CD4-positive, alpha-beta T cell (primary cell): ENCODE results near the gene RCAN3. TPM values are rescaled to one million over a fixed set of nuclear protein-coding genes. Genes with fewer than 3 reads are reported as not detected.

Experiments used
- ATAC-seq: fragments of 200-7000 bp; cut with Tn5 transposase; one replicate; pipeline ENCODE4 v1.10.0; 2022; ENCODE audit warnings: mild to moderate bottlenecking; ENCODE audit not compliant: poor library complexity
- CTCF ChIA-PET: fragments of 350-600 bp; sonication (Branson Sonifier 250); formaldehyde crosslinking; loops from one replicate; lab custom pipeline; 2021; ENCODE audit warnings: antibody characterized with exemption, inconsistent platforms; lab: Charles Lee
- POLR2A ChIA-PET: fragments of 350-600 bp; sonication (Branson Sonifier 250); formaldehyde crosslinking; loops from one replicate; lab custom pipeline; 2021; ENCODE audit warnings: antibody characterized with exemption, inconsistent platforms; lab: Charles Lee
- DNase-seq, 14 experiments: peaks; one replicate each; pipeline ENCODE4 v3.0.0-alpha.2; 2013 to 2020; ENCODE audit warnings: mixed read lengths in 2 of 14
- H3K27ac ChIP-seq, 2 donors: one replicate each; pipeline versions ENCODE4 v1.5.1 to v1.7.0; 2013; ENCODE audit warnings: low read length in 2 of 2, low read depth in 1 of 2, mild to moderate bottlenecking in 1 of 2
- H3K27me3 ChIP-seq, 2 experiments: 1 replicate in 1 of 2; 2 replicates in 1 of 2; pipeline versions ENCODE4 v1.6.1 to v1.7.0; 2013; ENCODE audit warnings: low read length in 2 of 2, control low read depth in 1 of 2, mild to moderate bottlenecking in 1 of 2, moderate library complexity in 1 of 2; ENCODE audit not compliant: insufficient read depth in 2 of 2, control insufficient read depth in 1 of 2
- H3K36me3 ChIP-seq: one replicate; pipeline ENCODE4 v1.6.1; 2013; ENCODE audit warnings: low read length, control low read depth; ENCODE audit not compliant: insufficient read depth
- H3K4me1 ChIP-seq: one replicate; pipeline ENCODE4 v1.6.1; 2013; ENCODE audit warnings: low read length, control low read depth; ENCODE audit not compliant: insufficient read depth
- H3K4me3 ChIP-seq: one replicate; pipeline ENCODE4 v1.5.1; 2013; ENCODE audit warnings: mild to moderate bottlenecking, low read length, moderate library complexity
- H3K9me3 ChIP-seq, 2 experiments: 1 replicate in 1 of 2; 2 replicates in 1 of 2; pipeline versions ENCODE4 v1.6.1 to v1.7.0; 2013; ENCODE audit warnings: low read length in 2 of 2, mild to moderate bottlenecking in 2 of 2, control low read depth in 1 of 2, moderate library complexity in 1 of 2; ENCODE audit not compliant: control insufficient read depth in 1 of 2, insufficient read depth in 1 of 2
- H3K27ac Mint-ChIP-seq: one replicate; pipeline ENCODE4 v1.8.0; 2020; ENCODE audit warnings: mixed read lengths
- H3K27me3 Mint-ChIP-seq: one replicate; pipeline ENCODE4 v1.8.0; 2021; ENCODE audit warnings: mixed read lengths
- H3K36me3 Mint-ChIP-seq: one replicate; pipeline ENCODE4 v1.8.0; 2021; ENCODE audit warnings: low read depth, mixed read lengths
- H3K4me1 Mint-ChIP-seq: one replicate; pipeline ENCODE4 v1.8.0; 2021; ENCODE audit warnings: low read depth, mixed read lengths
- H3K4me3 Mint-ChIP-seq: one replicate; pipeline ENCODE4 v1.8.0; 2020; ENCODE audit warnings: mild to moderate bottlenecking, mixed read lengths
- H3K9me3 Mint-ChIP-seq: one replicate; pipeline ENCODE4 v1.8.0; 2020; ENCODE audit warnings: mixed read lengths
- CTCF ChIP-seq: fragments of 200-600 bp; IDR thresholded peaks from one replicate; pipeline ENCODE4 v1.8.0; 2022; ENCODE audit warnings: antibody characterized with exemption, mild to moderate bottlenecking
- intact Hi-C, 2 experiments: fragments of 100-400 bp; cut with DNase I in 1 of 2; cut with micrococcal nuclease in 1 of 2; formaldehyde crosslinking; loops; one replicate each; pipeline versions ENCODE4 v1.15.1 to v1.9.0; 2023 to 2025; cut with DNase I, micrococcal nuclease
- total RNA-seq, 174 experiments: library from RNA in 2 of 174; stranded (reverse) in 2 of 174; gene quantifications; one replicate each; pipeline ENCODE4 v1.2.3 and lab custom pipeline; 2021 to 2026

RCAN3 gene
- total RNA-seq, 2 experiments from 2014 or later: 185 to 191 TPM

- Histone ChIP-seq H3K4me1 (peaks cover 3% of the 10 kb centered on the region), H3K27ac (no peak overlapping the region), H3K9me3 (no peaks in the 10 kb centered on the region), H3K4me3 (no peak overlapping the region), H3K36me3 (no peaks in the 10 kb centered on the region), H3K27me3 (no peaks in the 10 kb centered on the region)
- H3K36me3 Mint-ChIP-seq: no peaks in the 10 kb centered on the region
- ATAC-seq: no peak
- intact Hi-C loops: loop anchor here (5.0 to 10.0 kb wide), 4 partner anchors 46 to 171 kb away; partner anchors contain the start of gene NIPAL3 (in 1 of the 2)
- DNase-seq: no peak
- H3K4me3 Mint-ChIP-seq: no peak overlapping the region
- H3K9me3 Mint-ChIP-seq: no peaks in the 10 kb centered on the region
- TF ChIP-seq CTCF: no peak
- H3K4me1 Mint-ChIP-seq: peaks cover 9% of the 10 kb centered on the region
- H3K27ac Mint-ChIP-seq: no peak overlapping the region
- POLR2A ChIA-PET: interaction anchor here (1.7 kb wide), 1 partner anchor 62 kb away, joined by 6 read pairs; no protein-coding TSS in a partner anchor
- CTCF ChIA-PET: interaction anchor here (1.8 to 3.7 kb wide), 5 partner anchors 43 to 197 kb away, joined by 6 to 45 read pairs (median 22); partner anchors contain the start of gene NIPAL3
- H3K27me3 Mint-ChIP-seq: no peaks in the 10 kb centered on the region
These were observed 85.9 kb downstream of the RCAN3 start for GRCh38 chr1:24588573-24588972.

GRCh38 chr1:24589200-24589599 lies 86.6 kb downstream of the RCAN3 start:
- H3K27me3 Mint-ChIP-seq: peaks cover 2% of the 10 kb centered on the region
- Histone ChIP-seq H3K27me3 (no peaks in the 10 kb centered on the region), H3K9me3 (no peaks in the 10 kb centered on the region), H3K4me1 (peaks cover 3% of the 10 kb centered on the region), H3K4me3 (no peak overlapping the region), H3K36me3 (no peaks in the 10 kb centered on the region), H3K27ac (no peak overlapping the region)
- H3K27ac Mint-ChIP-seq: no peak overlapping the region
- peaks cover 9% of the 10 kb centered on the region for H3K4me1 Mint-ChIP-seq
- no peak for TF ChIP-seq CTCF
- ChIA-PET CTCF (no interaction called here), POLR2A (no interaction called here)
- no peaks in the 10 kb centered on the region for H3K9me3 Mint-ChIP-seq
- intact Hi-C loops: loop anchor here (5.0 to 10.0 kb wide), 4 partner anchors 46 to 172 kb away; partner anchors contain the start of gene NIPAL3 (in 1 of the 2)
- no peaks in the 10 kb centered on the region for H3K36me3 Mint-ChIP-seq
- DNase-seq (no peak), ATAC-seq (no peak)
- H3K4me3 Mint-ChIP-seq: no peak overlapping the region

Other genes with a start within 250 kb of the RCAN3 start
- not detected for gene GRHL3, start 183.5 kb upstream of the RCAN3 start, total RNA-seq
- gene STPG1, start 89.1 kb upstream of the RCAN3 start, total RNA-seq: 1 to 10 TPM; 1.8 to 2.4 TPM
- 10 to 100 TPM; 26.3 to 29.8 TPM for gene NIPAL3, start 87.0 kb upstream of the RCAN3 start, total RNA-seq
- gene NCMAP, start 53.3 kb downstream of the RCAN3 start, total RNA-seq: not detected
- gene SRRM1, start 140.5 kb downstream of the RCAN3 start, total RNA-seq: 100 to 1,000 TPM; 338 to 360 TPM
- 1 to 10 TPM; 1.1 to 1.3 TPM for gene CLIC4, start 242.6 kb downstream of the RCAN3 start, total RNA-seq